CMK (cell line): ENCODE data around the gene RILPL1.
"Not testable (repeated sequence)": the region's sequence is repeated elsewhere in the genome, so short reads cannot be mapped to it uniquely, and the experiment has no call there.

Experiments used
- DNase-seq: peaks from one replicate; pipeline ENCODE4 v3.0.0-alpha.2; 2010; ENCODE audit warnings: low read depth

Gene RILPL1

GRCh38 chr12:123468786-123469185, 64.7 kb downstream of the RILPL1 start:
- DNase-seq, result no peak

GRCh38 chr12:123465084-123465483, 68.4 kb downstream of the RILPL1 start:
- DNase-seq, result no peak

- not testable (repeated sequence) for DNase-seq
Observed at GRCh38 chr12:123463174-123463573, 70.3 kb downstream of the RILPL1 start.

GRCh38 chr12:123457980-123458779, 75.3 kb downstream of the RILPL1 start, which contains the start of gene SNRNP35:
Gene SNRNP35, plus strand, starts transcription at chr12:123458139. Its CDS starts 7,402 bp downstream, at chr12:123465541.
- DNase-seq, result peak; percentile 68

- DNase-seq, result no peak
Observed at GRCh38 chr12:123453165-123453564, 80.4 kb downstream of the RILPL1 start.

- not testable (repeated sequence) for DNase-seq
Observed at GRCh38 chr12:123452276-123452550, 81.3 kb downstream of the RILPL1 start.

GRCh38 chr12:123450636-123451035, 82.9 kb downstream of the RILPL1 start:
- no peak for DNase-seq

GRCh38 chr12:123449856-123450255, 83.7 kb downstream of the RILPL1 start:
- DNase-seq, result no peak

GRCh38 chr12:123449249-123449733, 84.2 kb downstream of the RILPL1 start:
- no peak for DNase-seq

GRCh38 chr12:123446333-123446713, 87.2 kb downstream of the RILPL1 start:
- no peak for DNase-seq

GRCh38 chr12:123445388-123446332, 87.9 kb downstream of the RILPL1 start:
- DNase-seq, result no peak

GRCh38 chr12:123444092-123445026, 89.2 kb downstream of the RILPL1 start:
- DNase-seq, result no peak

GRCh38 chr12:123442774-123443173, 90.7 kb downstream of the RILPL1 start:
- no peak for DNase-seq

- no peak for DNase-seq
Observed at GRCh38 chr12:123441523-123442164, 91.9 kb downstream of the RILPL1 start.

- peak; percentile 88 for DNase-seq
Observed at GRCh38 chr12:123436017-123436964, 97.2 kb downstream of the RILPL1 start, which contains the start of gene RILPL2. Gene RILPL2, minus strand, starts transcription at chr12:123436684. Its CDS starts 264 bp downstream, at chr12:123436420.

GRCh38 chr12:123435636-123436016, 97.9 kb downstream of the RILPL1 start:
- no peak for DNase-seq

GRCh38 chr12:123433615-123434014, 99.9 kb downstream of the RILPL1 start:
- DNase-seq, result no peak

GRCh38 chr12:123431951-123432817, 101.3 kb downstream of the RILPL1 start:
- not testable (repeated sequence) for DNase-seq

GRCh38 chr12:123429101-123429500, 104.4 kb downstream of the RILPL1 start:
- DNase-seq, result not testable (repeated sequence)
